ENCODE measurements around the gene KPNA6.
"Not testable (repeated sequence)": the region's sequence is repeated elsewhere in the genome, so short reads cannot be mapped to it uniquely, and the experiment has no call there.

The KPNA6 gene

DNA sequence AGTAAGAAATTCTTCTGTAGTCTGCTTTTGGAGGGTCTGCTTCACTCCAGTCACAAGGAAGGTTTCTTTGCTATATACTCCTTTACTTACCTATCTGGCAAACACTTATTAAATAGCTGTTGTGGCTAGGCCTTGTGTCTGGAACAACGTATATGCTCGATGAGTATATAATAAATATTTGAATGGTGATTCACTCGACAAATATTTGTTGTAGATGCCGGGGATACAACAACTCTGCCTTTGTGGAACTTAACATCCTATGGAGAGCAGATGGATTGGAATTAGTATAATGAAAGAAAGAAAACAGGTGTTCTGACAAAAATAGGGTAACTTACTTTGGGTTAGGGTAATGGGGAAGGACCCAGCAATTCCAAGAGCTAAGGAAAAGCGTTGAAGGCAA is 31.1 kb downstream of the KPNA6 start:
- in situ Hi-C loops (cut with MboI; ENCODE audit: low sequenced_read_pairs), result no loop called here

DNA sequence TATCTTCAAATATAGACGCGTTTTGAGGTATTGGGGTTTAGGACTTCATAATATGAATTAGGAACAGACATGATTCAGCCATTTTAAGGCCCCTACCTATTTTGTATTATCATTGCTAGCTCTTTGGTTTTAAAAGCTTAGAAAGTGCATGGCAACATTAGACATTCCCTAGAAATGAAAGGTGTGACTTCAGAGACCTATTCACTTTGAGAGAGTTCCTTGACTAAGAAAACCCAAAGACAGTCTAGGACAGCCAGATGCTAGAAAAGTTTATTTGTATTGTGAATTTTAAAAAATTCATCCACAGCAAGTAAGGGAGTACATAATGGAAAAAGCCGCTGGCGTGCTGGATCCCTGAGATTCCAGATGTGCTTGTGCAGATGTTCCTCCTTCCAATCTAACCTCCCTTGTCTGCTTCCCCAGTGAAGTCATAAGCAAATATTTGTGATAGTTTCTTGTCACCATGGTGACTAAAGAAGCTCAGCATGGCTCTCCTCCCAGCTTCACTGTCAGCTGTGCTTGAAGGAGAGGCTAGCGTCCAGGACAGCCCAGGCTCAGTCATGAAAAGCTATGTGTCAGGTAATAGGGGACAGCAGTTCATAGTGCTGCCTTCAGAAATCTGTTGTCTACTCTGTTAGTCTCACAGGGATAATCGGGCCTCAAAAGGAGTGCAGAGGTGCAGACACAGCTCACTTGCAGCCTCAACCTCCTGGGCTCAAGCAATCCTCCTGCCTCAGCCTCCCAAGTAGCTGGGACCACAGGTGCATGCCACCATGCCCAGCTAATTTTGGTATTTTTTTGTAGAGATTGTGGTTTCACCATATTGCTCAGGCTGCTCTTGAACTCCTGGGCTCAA is 34.8 kb downstream of the KPNA6 start:
- in situ Hi-C loops (cut with MboI; ENCODE audit: low sequenced_read_pairs), result no loop called here

DNA sequence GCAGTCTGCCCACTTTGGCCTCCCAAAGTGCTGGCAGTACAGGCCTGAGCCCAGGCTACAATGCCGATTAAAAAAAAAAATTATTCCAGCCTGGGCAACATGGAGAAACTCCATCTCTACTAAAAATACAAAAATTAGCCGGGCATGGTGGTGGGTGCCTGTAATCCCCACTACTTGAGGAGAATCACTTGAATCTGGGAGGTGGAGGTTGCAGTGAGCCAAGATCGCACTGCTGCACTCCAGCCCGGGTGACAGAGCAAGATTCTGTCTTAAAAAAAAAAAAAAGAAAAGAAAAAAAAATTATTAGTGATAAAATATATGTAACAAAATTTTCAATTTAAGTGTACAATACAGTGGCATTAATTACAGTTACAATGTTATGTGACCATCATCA is 35.4 kb downstream of the KPNA6 start:
- in situ Hi-C loops (cut with MboI; ENCODE audit: low sequenced_read_pairs), result not testable (repeated sequence)

DNA sequence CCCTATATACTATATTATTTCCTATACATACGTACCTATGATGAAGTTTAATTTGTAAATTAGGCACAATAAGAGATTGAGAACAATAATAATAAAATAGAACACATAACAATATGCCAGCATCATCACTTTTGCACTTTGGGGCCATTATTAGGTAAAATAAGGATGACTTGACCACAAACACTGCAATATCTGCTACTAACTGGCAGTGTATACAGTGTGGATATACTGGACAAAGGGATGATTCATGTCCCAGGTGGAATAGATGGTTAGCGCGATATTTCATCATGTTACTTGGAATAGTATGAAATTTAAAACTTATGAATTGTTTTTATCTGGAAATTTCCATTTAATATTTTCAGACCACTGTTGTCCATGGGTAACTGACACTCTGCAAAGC is 36.2 kb downstream of the KPNA6 start:
- in situ Hi-C loops (cut with MboI; ENCODE audit: low sequenced_read_pairs), result no loop called here

DNA sequence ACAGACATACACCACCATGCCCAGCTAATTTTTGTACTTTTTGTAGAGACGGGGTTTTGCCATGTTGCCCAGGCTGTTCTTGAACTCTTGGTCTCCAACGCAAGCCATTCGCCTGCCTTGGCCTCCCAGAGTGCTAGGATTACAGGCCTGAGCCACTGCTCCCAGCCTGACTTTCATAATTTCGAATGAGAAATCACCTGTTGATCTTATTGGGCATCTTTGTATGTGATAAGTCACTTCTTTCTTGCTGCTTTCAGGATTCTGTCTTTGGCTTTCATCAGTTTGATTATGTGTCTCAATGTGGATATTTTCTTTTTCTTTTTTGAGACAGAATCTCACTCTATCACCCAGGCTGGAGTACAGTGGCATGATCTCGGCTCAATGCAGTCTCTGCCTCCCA is 39.9 kb downstream of the KPNA6 start:
- in situ Hi-C loops (cut with MboI; ENCODE audit: low sequenced_read_pairs), result not testable (repeated sequence)

DNA sequence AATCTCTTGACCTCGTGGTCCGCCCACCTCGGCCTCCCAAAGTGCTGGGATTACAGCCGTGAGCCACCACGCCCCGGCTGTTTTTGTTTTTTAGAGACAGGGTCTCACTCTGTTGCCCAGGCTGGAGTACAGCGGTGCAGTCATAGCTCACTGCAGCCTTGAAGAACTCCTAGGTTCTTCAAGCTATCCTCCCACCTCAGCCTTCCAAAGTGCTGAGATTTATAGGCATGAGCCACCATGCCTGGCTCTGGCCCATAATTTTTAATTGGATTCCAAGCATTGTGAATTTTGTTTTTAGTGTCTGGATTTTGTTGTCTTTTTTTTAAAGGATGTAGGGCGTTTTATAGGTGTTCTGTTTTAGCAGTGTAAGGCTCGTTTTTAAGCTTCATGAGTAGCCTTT is 43.0 kb downstream of the KPNA6 start:
- in situ Hi-C loops (cut with MboI; ENCODE audit: low sequenced_read_pairs), result no loop called here

DNA sequence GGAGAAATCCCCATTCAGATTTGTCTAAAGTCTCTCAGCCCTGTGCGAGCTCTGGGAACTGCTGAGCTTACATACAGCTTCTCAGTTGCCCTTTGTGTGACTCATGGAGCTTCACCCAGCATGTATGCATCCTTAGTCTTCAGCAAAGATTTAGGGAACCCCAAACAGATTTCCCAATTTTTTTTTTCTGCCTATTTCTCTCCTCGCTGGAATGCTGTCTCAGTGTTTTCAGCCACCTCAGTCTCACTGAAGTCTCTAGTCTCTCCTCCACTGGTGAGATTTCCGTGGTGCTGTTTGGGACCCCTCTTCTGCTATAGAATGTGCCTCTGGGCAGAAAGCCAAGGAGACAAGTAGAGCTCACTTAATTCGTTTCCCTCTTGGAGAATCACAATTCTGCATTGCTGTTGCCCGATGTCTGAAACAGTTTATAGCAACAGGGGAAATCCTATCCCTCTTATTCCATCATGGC is 43.5 kb downstream of the KPNA6 start:
- in situ Hi-C loops (cut with MboI; ENCODE audit: low sequenced_read_pairs), result no loop called here

DNA sequence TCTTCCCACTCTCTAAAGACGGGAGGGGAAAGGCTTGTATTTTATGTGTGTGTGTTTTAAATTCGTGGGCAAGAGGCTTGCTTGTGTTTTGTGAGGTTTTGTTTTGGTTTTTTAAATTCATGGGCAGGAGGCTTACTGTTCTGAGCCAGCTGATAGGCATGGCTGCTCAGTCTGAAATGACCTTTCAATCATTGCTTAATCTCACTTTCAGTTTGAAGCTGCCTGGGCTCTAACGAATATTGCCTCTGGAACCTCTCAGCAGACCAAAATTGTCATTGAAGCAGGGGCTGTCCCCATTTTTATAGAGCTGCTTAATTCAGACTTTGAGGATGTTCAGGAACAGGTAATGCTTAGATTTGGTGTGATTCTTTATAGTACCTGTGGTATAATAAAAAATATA is 51.3 kb downstream of the KPNA6 start:
- in situ Hi-C loops (cut with MboI; ENCODE audit: low sequenced_read_pairs), result no loop called here

DNA sequence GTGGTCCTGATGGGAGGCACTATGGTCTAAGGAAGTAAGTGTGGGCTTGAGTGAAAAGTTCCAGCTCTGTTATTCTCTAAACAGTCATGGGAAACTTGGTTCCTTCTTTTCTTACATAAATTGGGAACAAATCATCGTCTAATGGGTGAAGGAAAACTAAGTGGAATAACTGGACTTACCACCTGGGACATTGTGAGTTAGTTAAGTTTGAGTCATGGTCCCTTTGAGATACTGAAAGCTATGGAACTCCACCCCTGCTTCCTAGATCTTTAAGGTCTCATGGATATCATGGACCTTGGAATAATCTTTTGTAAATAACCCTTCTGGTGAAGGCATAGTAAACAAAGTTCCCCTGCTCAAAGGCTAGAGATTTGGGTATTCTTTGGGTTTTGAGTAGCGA is 55.5 kb downstream of the KPNA6 start:
- in situ Hi-C loops (cut with MboI; ENCODE audit: low sequenced_read_pairs), result no loop called here

DNA sequence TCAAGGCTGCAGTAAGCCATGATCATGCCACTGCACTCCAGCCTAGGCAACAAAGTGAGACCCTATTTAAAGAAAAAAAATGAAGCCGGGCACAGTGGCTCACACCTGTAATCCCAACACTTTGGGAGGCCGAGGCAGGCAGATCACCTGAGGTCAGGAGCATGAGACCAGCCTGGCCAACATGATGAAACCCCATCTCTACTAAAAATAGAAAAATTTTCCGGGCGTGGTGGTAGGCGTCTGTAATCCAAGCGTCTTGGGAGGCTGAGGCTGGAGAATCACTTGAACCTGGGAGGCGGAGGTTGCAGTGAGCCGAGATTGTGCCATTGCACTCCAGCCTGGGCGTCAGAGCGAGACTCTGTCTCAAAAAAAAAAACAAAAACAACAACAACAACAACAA is 57.8 kb downstream of the KPNA6 start:
- in situ Hi-C loops (cut with MboI; ENCODE audit: low sequenced_read_pairs), result not testable (repeated sequence)

DNA sequence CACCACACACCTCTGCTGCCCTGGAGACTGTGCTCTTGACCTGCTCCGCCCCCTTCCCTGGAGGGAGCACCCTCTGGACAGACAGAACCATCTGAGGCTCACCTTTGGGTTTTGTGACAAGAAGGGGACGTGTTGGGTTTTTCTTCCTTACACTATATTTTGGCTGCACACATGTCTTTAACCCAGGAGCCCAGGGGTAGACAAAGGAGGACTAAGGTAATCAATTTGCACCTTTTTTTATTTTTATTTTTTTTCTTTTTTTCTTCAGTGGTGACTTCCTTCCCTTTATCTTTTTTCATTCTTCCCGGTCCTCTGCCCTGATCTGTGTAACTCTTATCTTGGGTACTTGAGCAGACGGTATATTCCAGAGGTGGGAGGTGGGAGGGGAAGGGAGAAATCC is 63.1 kb downstream of the KPNA6 start:
- in situ Hi-C loops (cut with MboI; ENCODE audit: low sequenced_read_pairs), result no loop called here

DNA sequence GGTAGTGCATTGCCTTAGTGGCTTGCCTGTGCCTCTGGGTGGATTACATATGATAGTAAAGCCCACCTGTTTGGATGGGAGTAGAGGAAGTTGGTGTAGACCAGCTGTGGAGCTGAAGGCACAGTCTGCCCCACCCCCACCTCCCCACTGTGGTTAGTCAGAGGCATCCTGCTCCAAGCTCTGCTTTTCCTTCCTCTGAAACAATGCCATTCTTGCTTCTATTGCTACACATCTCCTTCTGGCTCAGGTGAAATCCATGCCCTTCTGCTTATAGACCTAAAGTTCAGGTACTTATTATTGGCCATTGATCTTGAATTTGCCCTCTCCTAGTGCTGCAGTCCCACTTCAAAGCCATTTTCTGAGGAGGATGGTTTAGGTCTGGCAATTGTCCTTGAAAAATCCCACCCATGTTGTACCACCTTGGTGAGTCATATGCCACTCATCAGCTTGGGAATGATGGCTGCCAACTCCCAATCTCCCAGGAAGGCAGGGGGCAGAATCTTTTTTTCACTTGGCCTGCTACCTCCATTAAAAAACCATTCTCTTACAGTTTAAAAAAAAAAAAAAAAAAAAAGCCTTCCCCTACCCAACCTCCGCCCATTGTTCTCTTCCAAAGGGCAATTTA is 64.9 kb downstream of the KPNA6 start:
- in situ Hi-C loops (cut with MboI; ENCODE audit: low sequenced_read_pairs), result no loop called here

DNA sequence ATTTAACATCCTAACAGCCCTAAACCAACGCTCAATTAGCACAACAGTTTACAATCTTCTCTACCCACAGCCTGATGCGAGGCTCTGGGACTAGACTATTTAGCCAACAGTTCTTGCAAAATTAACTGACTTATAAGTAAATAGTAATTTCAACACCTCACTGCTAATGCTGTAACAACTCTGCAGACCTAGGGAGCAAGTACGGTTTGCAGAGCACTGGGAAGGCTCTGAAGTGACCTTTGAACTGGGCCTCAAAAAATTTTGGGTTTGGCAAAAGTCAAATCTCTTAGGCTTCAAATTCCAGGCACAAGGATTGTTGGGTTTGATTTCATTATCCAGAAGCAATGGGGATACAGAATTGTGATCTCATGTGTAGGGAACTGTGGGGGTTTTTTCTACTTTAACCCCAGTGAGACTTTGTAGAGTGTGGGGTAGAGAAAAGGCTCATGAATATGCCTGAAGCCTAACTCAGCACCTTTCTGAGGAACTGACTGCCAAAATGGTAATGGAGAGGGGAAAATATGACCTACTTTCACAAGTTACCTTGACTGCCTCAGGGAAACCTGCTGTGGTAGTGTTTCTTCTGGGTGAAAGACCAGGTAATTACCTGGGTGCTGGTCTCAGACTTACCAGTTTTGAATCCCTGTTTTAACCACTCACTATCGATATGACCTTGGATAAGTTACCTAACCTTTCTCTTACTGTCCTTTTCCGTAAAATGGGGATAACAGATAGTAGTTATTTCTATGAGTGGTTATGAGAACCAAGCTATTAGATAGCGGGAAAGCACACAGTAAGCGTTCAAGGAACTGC is 70.7 kb downstream of the KPNA6 start:
- in situ Hi-C loops (cut with MboI; ENCODE audit: low sequenced_read_pairs), result no loop called here

DNA sequence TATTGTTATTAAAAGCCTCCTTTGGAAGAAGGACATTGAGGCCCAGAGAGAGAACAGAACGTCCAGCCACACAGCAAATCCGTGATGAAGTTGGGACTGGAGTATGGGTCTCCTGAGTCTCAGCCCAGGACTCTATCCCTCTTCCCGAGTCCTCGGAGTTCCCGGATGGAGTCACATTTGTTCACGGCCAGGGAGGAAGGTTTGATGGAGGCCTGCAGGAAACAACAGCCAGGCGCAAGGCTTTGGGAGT is 71.3 kb downstream of the KPNA6 start:
- in situ Hi-C loops (cut with MboI; ENCODE audit: low sequenced_read_pairs), result no loop called here

DNA sequence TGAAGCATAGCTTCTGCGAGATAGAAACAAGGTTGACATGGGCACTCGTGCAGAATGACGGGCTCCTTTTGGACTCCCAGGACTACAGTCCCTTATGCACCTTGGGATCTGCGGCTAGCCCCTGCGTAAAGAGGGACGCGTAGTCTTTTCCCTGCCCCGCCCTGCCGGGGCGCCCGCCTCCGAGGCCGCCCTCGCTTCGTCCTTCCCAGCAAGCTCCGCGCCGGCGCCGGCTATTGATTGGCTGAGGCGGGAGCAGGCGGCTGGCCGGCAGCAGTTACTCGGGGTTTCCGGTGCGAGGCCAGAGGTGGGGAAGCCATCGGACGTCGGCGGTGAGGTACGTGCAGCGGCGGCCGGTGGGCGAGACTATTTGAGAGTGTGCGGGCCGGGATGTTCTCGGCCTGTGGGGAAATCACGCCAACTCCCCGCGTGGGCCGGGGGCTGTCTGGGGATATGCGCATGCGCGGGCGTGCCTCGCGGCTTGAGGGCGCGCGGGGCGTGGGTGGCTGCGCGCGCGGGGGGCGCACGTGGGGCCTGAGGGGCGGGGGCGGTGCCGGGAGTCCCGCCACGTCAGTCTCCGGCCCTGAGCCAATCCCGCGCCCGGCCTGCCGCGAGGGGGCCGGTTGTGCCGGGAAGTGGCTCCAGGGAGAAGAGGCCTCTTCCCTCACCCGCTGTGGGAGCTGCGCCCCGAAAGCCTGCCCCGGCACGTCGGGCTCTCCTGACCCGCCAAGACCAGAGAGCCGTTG is 71.8 kb downstream of the KPNA6 start, which contains the start of gene TXLNA:
TXLNA (plus strand) TSS at position 233 of the 743 bp plus-strand sequence. CDS start 671 bp downstream, outside the sequence.
- in situ Hi-C loops (cut with MboI; ENCODE audit: low sequenced_read_pairs), result no loop called here

DNA sequence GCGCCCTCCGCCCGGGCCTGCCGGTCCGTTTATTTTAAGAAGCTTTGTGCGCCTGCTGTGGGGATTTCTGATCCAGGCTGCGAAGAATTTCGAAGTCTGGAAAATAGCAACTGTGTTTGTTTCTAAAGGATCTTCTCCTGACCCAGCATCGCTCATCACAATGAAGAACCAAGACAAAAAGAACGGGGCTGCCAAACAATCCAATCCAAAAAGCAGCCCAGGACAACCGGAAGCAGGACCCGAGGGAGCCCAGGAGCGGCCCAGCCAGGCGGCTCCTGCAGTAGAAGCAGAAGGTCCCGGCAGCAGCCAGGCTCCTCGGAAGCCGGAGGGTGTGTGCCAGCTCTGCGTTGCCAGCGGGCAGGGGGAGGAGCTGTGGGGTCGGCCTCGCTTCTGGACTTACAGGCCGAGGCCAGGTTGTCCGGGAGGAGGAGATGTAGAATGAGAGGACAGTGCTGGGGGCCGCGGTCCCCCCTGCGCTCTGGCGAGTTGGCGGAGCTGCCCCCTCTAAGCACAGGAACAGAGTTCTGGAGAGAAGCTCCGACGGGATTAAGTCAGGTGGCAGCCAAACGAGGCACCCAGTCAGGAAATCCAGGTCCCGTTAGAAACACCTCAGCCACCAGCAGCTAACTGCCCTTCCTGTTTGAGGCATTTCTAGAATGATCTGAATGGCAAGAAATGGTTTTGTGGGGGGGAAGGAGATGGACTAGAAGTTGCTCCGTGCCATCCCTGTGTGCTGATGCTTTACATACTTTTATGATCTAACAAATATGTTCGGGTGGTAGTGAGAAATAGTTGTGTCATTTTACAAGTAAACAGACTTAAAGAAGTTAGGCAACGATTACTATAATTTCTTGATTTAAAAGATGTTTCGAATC is 72.6 kb downstream of the KPNA6 start:
- in situ Hi-C loops (cut with MboI; ENCODE audit: low sequenced_read_pairs), result no loop called here

DNA sequence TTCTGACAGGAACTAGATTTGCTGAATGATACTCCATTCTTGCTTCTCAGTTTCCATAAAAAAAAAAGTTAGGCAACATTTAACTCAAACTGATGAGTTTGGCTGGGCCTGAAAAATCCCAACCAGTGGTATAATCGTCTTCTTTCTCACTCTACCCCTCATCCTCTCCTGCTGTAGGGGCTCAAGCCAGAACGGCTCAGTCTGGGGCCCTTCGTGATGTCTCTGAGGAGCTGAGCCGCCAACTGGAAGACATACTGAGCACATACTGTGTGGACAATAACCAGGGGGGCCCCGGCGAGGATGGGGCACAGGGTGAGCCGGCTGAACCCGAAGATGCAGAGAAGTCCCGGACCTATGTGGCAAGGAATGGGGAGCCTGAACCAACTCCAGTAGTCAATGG is 73.2 kb downstream of the KPNA6 start:
- in situ Hi-C loops (cut with MboI; ENCODE audit: low sequenced_read_pairs), result no loop called here

DNA sequence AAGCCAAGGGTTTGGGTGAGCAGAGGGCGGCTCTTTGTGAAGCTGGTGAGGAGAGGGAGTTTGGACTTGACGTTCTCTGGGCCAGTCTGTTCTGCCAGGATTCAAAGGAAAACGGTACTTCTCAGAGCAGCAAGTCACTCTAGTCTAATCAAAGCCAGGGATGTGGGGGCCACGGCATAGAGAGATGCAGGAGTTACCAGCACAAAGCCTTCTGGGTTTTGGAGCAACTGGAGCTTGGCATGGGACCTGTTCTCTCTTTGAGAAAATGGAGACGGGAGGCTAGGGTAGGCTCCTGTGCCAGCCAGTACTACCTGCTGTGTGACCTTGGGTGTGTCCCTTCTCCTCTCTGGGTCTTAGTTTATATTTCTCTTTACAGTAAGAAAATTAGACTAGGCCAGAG is 73.7 kb downstream of the KPNA6 start:
- in situ Hi-C loops (cut with MboI; ENCODE audit: low sequenced_read_pairs), result no loop called here

DNA sequence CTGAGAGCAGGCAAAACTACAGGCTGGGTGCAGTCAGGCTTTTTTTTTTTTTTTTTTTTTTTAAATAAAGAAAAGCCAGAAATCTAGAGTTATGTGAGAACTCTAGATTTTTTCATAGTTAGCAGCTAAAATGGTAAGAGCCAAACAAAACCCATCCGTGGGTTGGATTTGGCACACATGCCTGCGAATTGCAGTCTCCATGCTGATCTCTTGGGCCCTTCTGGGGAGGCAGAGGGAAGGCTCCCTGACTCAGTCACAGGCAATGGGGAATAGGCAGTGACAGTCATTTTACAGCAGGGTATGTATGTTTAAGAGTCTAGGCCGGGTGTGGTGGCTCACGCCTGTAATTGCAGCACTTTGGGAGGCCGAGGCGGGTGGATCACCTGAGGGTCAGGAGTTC is 74.2 kb downstream of the KPNA6 start:
- in situ Hi-C loops (cut with MboI; ENCODE audit: low sequenced_read_pairs), result no loop called here

DNA sequence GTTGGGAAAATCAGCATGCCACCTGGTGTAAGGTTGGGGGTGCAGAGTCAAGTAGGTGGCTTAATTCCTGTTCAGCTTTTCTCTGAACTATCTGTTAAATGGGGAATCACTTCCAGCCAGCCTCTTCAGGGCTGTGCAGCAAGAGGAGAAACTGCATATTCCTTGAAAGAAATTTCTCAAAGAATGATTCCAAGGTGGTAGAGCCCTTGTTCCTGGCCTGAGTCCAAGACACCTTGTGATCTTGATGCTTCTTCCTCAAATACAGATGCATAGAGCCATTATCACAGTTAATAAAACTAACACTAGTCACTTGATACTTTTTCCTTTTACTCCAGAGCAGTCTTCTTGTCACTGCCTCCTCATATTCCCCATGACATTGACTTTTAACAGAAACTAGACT is 76.8 kb downstream of the KPNA6 start:
- in situ Hi-C loops (cut with MboI; ENCODE audit: low sequenced_read_pairs), result no loop called here

Measured in HL-60/S4 (cell line).